Esophagus (tissue), 2 donors: Measurements from ENCODE around the gene MED27. TPM values are rescaled to one million over a fixed set of nuclear protein-coding genes. Genes with fewer than 3 reads are reported as not detected.

Experiments
- H3K27ac ChIP-seq, 2 donors: one replicate each; pipeline ENCODE4 v1.5.1; 2013; ENCODE audit warnings: low read depth in 2 of 2, mild to moderate bottlenecking in 2 of 2, inconsistent platforms in 1 of 2, low read length in 1 of 2, moderate library complexity in 1 of 2
- H3K27me3 ChIP-seq, 2 donors: one replicate each; pipeline ENCODE4 v1.6.1; 2013; ENCODE audit warnings: low read length in 2 of 2, control low read depth in 1 of 2, mild to moderate bottlenecking in 1 of 2; ENCODE audit not compliant: insufficient read depth in 2 of 2, control insufficient read depth in 1 of 2
- H3K36me3 ChIP-seq, 2 donors: one replicate each; pipeline ENCODE4 v1.6.1; 2013; ENCODE audit warnings: low read length in 1 of 2; ENCODE audit not compliant: control insufficient read depth in 2 of 2, insufficient read depth in 2 of 2
- H3K4me1 ChIP-seq, 2 donors: one replicate each; pipeline ENCODE4 v1.6.1; 2013; ENCODE audit warnings: low read length in 1 of 2; ENCODE audit not compliant: control insufficient read depth in 2 of 2, insufficient read depth in 2 of 2
- H3K4me3 ChIP-seq, 2 donors: one replicate each; pipeline ENCODE4 v1.5.1; 2013; ENCODE audit warnings: low read length in 2 of 2, mild to moderate bottlenecking in 2 of 2, low read depth in 1 of 2, moderate library complexity in 1 of 2
- H3K9me3 ChIP-seq, 2 donors: one replicate each; pipeline ENCODE4 v1.6.1; 2013; ENCODE audit warnings: mild to moderate bottlenecking in 2 of 2, low read depth in 1 of 2, low read length in 1 of 2, moderate library complexity in 1 of 2; ENCODE audit not compliant: control insufficient read depth in 2 of 2, insufficient read depth in 1 of 2
- WGBS, 2 donors: extraction: QIAGEN DNeasy Blood & Tissue Kit; methylation state at CpG; one replicate each; pipeline ENCODE4 v1.1.7; 2013; 5-methylcytosine and 5-hydroxymethylcytosine counted together
- polyA plus RNA-seq, 2 donors: library from polyadenylated mRNA; stranded (reverse); fragments of 200-250 nt; gene quantifications; one replicate each; pipeline ENCODE4 v1.2.3, GENCODE V29; 2013
- donor health status: healthy with polysubstance abuse.
- donor health status: Bipolar disorder and iron deficiency.

MED27 gene
- 10 to 100 TPM in 1 of 2 donors, 1 to 10 TPM in 1; 6.1 to 19.2 TPM for polyA plus RNA-seq

GRCh38 chr9:132079391-132080091, at the start of gene MED27:
Gene MED27 (minus strand): TSS chr9:132079867. CDS start chr9:132079844, 23 bp downstream.
- Histone ChIP-seq H3K27me3 (no peaks in the 10 kb centered on the region), H3K9me3 (peaks cover 0 to under 1% of the 10 kb centered on the region in 2 donors), H3K36me3 (peaks cover 0 to 12% of the 10 kb centered on the region in 2 donors), H3K4me3 (peak within 1 kb of the TSS; percentile 76 to 89), H3K27ac (peak within 1 kb of the TSS; percentile 28 to 36), H3K4me1 (peaks cover 0 to 3% of the 10 kb centered on the region in 2 donors)
- 5 to 7% methylated on average over 40 to 41 of the region's 41 CpGs for WGBS, 2 donors

GRCh38 chr9:132127888-132128534, 48.3 kb upstream of the MED27 start:
- WGBS, 2 donors: 69 to 79% methylated on average over 15 of the region's 15 CpGs
- H3K4me1 ChIP-seq: peaks cover 1 to 4% of the 10 kb centered on the region in 2 donors
- H3K27me3 ChIP-seq: peaks cover 3 to 5% of the 10 kb centered on the region in 2 donors
- no peak overlapping the region for H3K27ac ChIP-seq
- H3K4me3 ChIP-seq: no peak overlapping the region
- H3K9me3 ChIP-seq: no peaks in the 10 kb centered on the region
- no peaks in the 10 kb centered on the region for H3K36me3 ChIP-seq

GRCh38 chr9:132126680-132127236, 47.1 kb upstream of the MED27 start:
- H3K27ac ChIP-seq: no peak overlapping the region
- no peaks in the 10 kb centered on the region for H3K36me3 ChIP-seq
- peaks cover 1 to 4% of the 10 kb centered on the region in 2 donors for H3K4me1 ChIP-seq
- H3K27me3 ChIP-seq: peaks cover 3 to 5% of the 10 kb centered on the region in 2 donors
- WGBS, 2 donors: 64 to 65% methylated on average over 13 of the region's 13 CpGs
- H3K4me3 ChIP-seq: no peak overlapping the region
- no peaks in the 10 kb centered on the region for H3K9me3 ChIP-seq

- Histone ChIP-seq H3K9me3 (no peaks in the 10 kb centered on the region), H3K4me1 (peaks cover 1 to 4% of the 10 kb centered on the region in 2 donors), H3K36me3 (no peaks in the 10 kb centered on the region), H3K4me3 (no peak overlapping the region), H3K27me3 (peaks cover 3 to 5% of the 10 kb centered on the region in 2 donors), H3K27ac (no peak overlapping the region)
- 49 to 50% methylated on average over 20 of the region's 20 CpGs for WGBS, 2 donors
Observed at GRCh38 chr9:132125944-132126679, 46.4 kb upstream of the MED27 start.

- WGBS, 2 donors: 30 to 36% methylated on average over 7 of the region's 7 CpGs
- no peaks in the 10 kb centered on the region for H3K9me3 ChIP-seq
- no peaks in the 10 kb centered on the region for H3K36me3 ChIP-seq
- H3K27me3 ChIP-seq: peaks cover 3 to 5% of the 10 kb centered on the region in 2 donors
- H3K4me3 ChIP-seq: no peak overlapping the region
- H3K4me1 ChIP-seq: peaks cover 1 to 4% of the 10 kb centered on the region in 2 donors
- no peak overlapping the region for H3K27ac ChIP-seq
Observed at GRCh38 chr9:132125361-132125760, 45.7 kb upstream of the MED27 start.

GRCh38 chr9:132124800-132125199, 45.1 kb upstream of the MED27 start:
- Histone ChIP-seq H3K36me3 (no peaks in the 10 kb centered on the region), H3K27me3 (peaks cover 3 to 5% of the 10 kb centered on the region in 2 donors), H3K4me3 (no peak overlapping the region), H3K9me3 (no peaks in the 10 kb centered on the region), H3K4me1 (peaks cover 1 to 4% of the 10 kb centered on the region in 2 donors), H3K27ac (no peak overlapping the region)
- 41 to 43% methylated on average over 6 of the region's 6 CpGs for WGBS, 2 donors

GRCh38 chr9:132121021-132121420, 41.4 kb upstream of the MED27 start:
- H3K36me3 ChIP-seq: no peaks in the 10 kb centered on the region
- no peak overlapping the region for H3K4me3 ChIP-seq
- H3K9me3 ChIP-seq: no peaks in the 10 kb centered on the region
- no peak overlapping the region for H3K27ac ChIP-seq
- peaks cover 0 to 2% of the 10 kb centered on the region in 2 donors for H3K27me3 ChIP-seq
- H3K4me1 ChIP-seq: peaks cover 0 to 6% of the 10 kb centered on the region in 2 donors
- 91 to 92% methylated on average over 2 of the region's 2 CpGs for WGBS, 2 donors

- no peak overlapping the region for H3K4me3 ChIP-seq
- H3K27ac ChIP-seq: no peak overlapping the region
- peaks cover 0 to 6% of the 10 kb centered on the region in 2 donors for H3K4me1 ChIP-seq
- H3K36me3 ChIP-seq: no peaks in the 10 kb centered on the region
- 63 to 66% methylated on average over 3 of the region's 3 CpGs for WGBS, 2 donors
- H3K27me3 ChIP-seq: no peaks in the 10 kb centered on the region
- no peaks in the 10 kb centered on the region for H3K9me3 ChIP-seq
Observed at GRCh38 chr9:132117694-132118093, 38.0 kb upstream of the MED27 start.

- no peak overlapping the region for H3K4me3 ChIP-seq
- 51 to 58% methylated on average over 3 of the region's 3 CpGs for WGBS, 2 donors
- H3K4me1 ChIP-seq: peaks cover 0 to 6% of the 10 kb centered on the region in 2 donors
- H3K27ac ChIP-seq: no peak overlapping the region
- H3K27me3 ChIP-seq: no peaks in the 10 kb centered on the region
- H3K36me3 ChIP-seq: no peaks in the 10 kb centered on the region
- no peaks in the 10 kb centered on the region for H3K9me3 ChIP-seq
Observed at GRCh38 chr9:132116583-132116982, 36.9 kb upstream of the MED27 start.
